ENCODE results near the gene CSNK1G3. TPM values are rescaled to one million over a fixed set of nuclear protein-coding genes. Genes with fewer than 3 reads are reported as not detected.

Gene CSNK1G3
- total RNA-seq, 1 experiment from 2014 or later = 110 TPM

- no peak overlapping the region for H3K4me3 Mint-ChIP-seq (ENCODE audit: unreplicated experiment)
- intact Hi-C loops (cut with micrococcal nuclease) = no loop called here
- H3K4me1 Mint-ChIP-seq (ENCODE audit: insufficient read depth, unreplicated experiment) = peaks cover 23% of the 10 kb centered on the region
- ChIA-PET POLR2A (interaction anchor here (1.0 to 12.4 kb wide), 6 partner anchors 8 to 112 kb away, joined by 3 to 139 read pairs (median 5); partner anchors contain the start of genes CEP120 and CSNK1G3), CTCF (interaction anchor here (0.6 to 1.5 kb wide), 3 partner anchors 22 to 591 kb away, joined by 3 to 4 read pairs (median 3); no protein-coding TSS in a partner anchor)
- no TSS peak for BruUV-seq (replicated peaks)
- DNase-seq (ENCODE audit: unreplicated experiment) = no peak
- no peak overlapping the region for H3K27ac Mint-ChIP-seq (ENCODE audit: low read depth, unreplicated experiment)
- H3K27me3 Mint-ChIP-seq (ENCODE audit: insufficient read depth, unreplicated experiment) = no peaks in the 10 kb centered on the region
- no peaks in the 10 kb centered on the region for H3K9me3 Mint-ChIP-seq (ENCODE audit: unreplicated experiment)
- no peaks in the 10 kb centered on the region for H3K36me3 Mint-ChIP-seq (ENCODE audit: insufficient read depth, unreplicated experiment)
- no peak for TF ChIP-seq CTCF (IDR thresholded peaks at IDR 0.05; ENCODE audit: unreplicated experiment)
Measured at GRCh38 chr5:123535648-123536047, 23.7 kb downstream of the CSNK1G3 start.

- TF ChIP-seq CTCF (IDR thresholded peaks at IDR 0.05; ENCODE audit: unreplicated experiment) = no peak
- Mint-ChIP-seq H3K27me3 (ENCODE audit: insufficient read depth, unreplicated experiment) (no peaks in the 10 kb centered on the region), H3K9me3 (ENCODE audit: unreplicated experiment) (no peaks in the 10 kb centered on the region), H3K36me3 (ENCODE audit: insufficient read depth, unreplicated experiment) (no peaks in the 10 kb centered on the region), H3K4me1 (ENCODE audit: insufficient read depth, unreplicated experiment) (peaks cover 23% of the 10 kb centered on the region), H3K27ac (ENCODE audit: low read depth, unreplicated experiment) (no peak overlapping the region), H3K4me3 (ENCODE audit: unreplicated experiment) (no peak overlapping the region)
- intact Hi-C loops (cut with micrococcal nuclease) = no loop called here
- CTCF ChIA-PET = no interaction called here
- DNase-seq (ENCODE audit: unreplicated experiment) = no peak
- BruUV-seq (replicated peaks) = no TSS peak
- POLR2A ChIA-PET = interaction anchor here (0.6 to 1.2 kb wide), 4 partner anchors 55 to 118 kb away, joined by 3 read pairs; no protein-coding TSS in a partner anchor
Measured at GRCh38 chr5:123537256-123537655, 25.3 kb downstream of the CSNK1G3 start.

GRCh38 chr5:123537845-123538244 lies 25.9 kb downstream of the CSNK1G3 start:
- no peak overlapping the region for H3K4me3 Mint-ChIP-seq (ENCODE audit: unreplicated experiment)
- ChIA-PET POLR2A (interaction anchor here (0.6 to 2.0 kb wide), 10 partner anchors 12 to 380 kb away, joined by 3 to 4 read pairs (median 3); no protein-coding TSS in a partner anchor), CTCF (interaction anchor here (0.7 to 1.1 kb wide), 3 partner anchors 10 to 1204 kb away, joined by 3 to 5 read pairs (median 5); no protein-coding TSS in a partner anchor)
- no TSS peak for BruUV-seq (replicated peaks)
- DNase-seq (ENCODE audit: unreplicated experiment) = no peak
- H3K36me3 Mint-ChIP-seq (ENCODE audit: insufficient read depth, unreplicated experiment) = no peaks in the 10 kb centered on the region
- H3K27ac Mint-ChIP-seq (ENCODE audit: low read depth, unreplicated experiment) = no peak overlapping the region
- intact Hi-C loops (cut with micrococcal nuclease) = no loop called here
- no peaks in the 10 kb centered on the region for H3K9me3 Mint-ChIP-seq (ENCODE audit: unreplicated experiment)
- TF ChIP-seq CTCF (IDR thresholded peaks at IDR 0.05; ENCODE audit: unreplicated experiment) = no peak
- H3K27me3 Mint-ChIP-seq (ENCODE audit: insufficient read depth, unreplicated experiment) = no peaks in the 10 kb centered on the region
- H3K4me1 Mint-ChIP-seq (ENCODE audit: insufficient read depth, unreplicated experiment) = peaks cover 28% of the 10 kb centered on the region

GRCh38 chr5:123538670-123539459 lies 26.9 kb downstream of the CSNK1G3 start:
- intact Hi-C loops (cut with micrococcal nuclease) = no loop called here
- H3K27me3 Mint-ChIP-seq (ENCODE audit: insufficient read depth, unreplicated experiment) = no peaks in the 10 kb centered on the region
- H3K27ac Mint-ChIP-seq (ENCODE audit: low read depth, unreplicated experiment) = peak overlapping the region; percentile 76
- no peaks in the 10 kb centered on the region for H3K9me3 Mint-ChIP-seq (ENCODE audit: unreplicated experiment)
- POLR2A ChIA-PET = interaction anchor here (0.6 to 8.7 kb wide), 7 partner anchors 9 to 116 kb away, joined by 3 to 72 read pairs (median 4); partner anchors contain the start of gene CEP120
- no peaks in the 10 kb centered on the region for H3K36me3 Mint-ChIP-seq (ENCODE audit: insufficient read depth, unreplicated experiment)
- H3K4me3 Mint-ChIP-seq (ENCODE audit: unreplicated experiment) = no peak overlapping the region
- no peak for TF ChIP-seq CTCF (IDR thresholded peaks at IDR 0.05; ENCODE audit: unreplicated experiment)
- CTCF ChIA-PET = interaction anchor here (0.6 to 1.9 kb wide), 9 partner anchors 9 to 1274 kb away, joined by 3 to 5 read pairs (median 3); no protein-coding TSS in a partner anchor
- peaks cover 38% of the 10 kb centered on the region for H3K4me1 Mint-ChIP-seq (ENCODE audit: insufficient read depth, unreplicated experiment)
- DNase-seq (ENCODE audit: unreplicated experiment) = peak; percentile 27
- BruUV-seq (replicated peaks) = no TSS peak

Measured in MCF 10A (cell line).